HepG2 (cell line): ENCODE data around the gene OTULINL. TPM values are rescaled to one million over a fixed set of nuclear protein-coding genes. Genes with fewer than 3 reads are reported as not detected.

Experiments used
- ATAC-seq: fragments of 200-7000 bp; cut with Tn5 transposase; 3 replicates; pipeline ENCODE4 v1.9.1; 2020; ENCODE audit warnings: mild to moderate bottlenecking, moderate library complexity
- BruUV-seq: library from RNA; stranded (reverse); fragments of 400-500 nt; replicated peaks from 2 replicates; lab custom pipeline; 2021; lab: Mats Ljungman, UMichigan
- CTCF ChIA-PET: fragments of 300-600 bp; formaldehyde crosslinking; extraction: SDS; loops from one replicate; lab custom pipeline; 2021; ENCODE audit warnings: low total read pairs, inconsistent platforms, low intra/inter-chr PET ratio; lab: Yijun Ruan, JAX
- POLR2A ChIA-PET: fragments of 350-600 bp; sonication (Branson Sonifier 250); formaldehyde crosslinking; loops from one replicate; lab custom pipeline; 2020; ENCODE audit warnings: antibody characterized with exemption, inconsistent platforms; lab: Yijun Ruan, JAX
- DNase-seq: peaks from one replicate; pipeline ENCODE4 v3.0.0-alpha.2; 2015; ENCODE audit warnings: low spot score
- FAIRE-seq: peaks from 3 replicates; lab custom pipeline; 2011; peaks lifted over from hg19 to GRCh38; lab: Jason Lieb, UNC
- H2AFZ ChIP-seq: one replicate; pipeline ENCODE4 v1.6.1; 2011; ENCODE audit warnings: low read length, inconsistent platforms
- H3K27ac ChIP-seq: fragments of 300-600 bp; 3 replicates; pipeline ENCODE4 v1.8.0; 2011; ENCODE audit warnings: mixed run types, mild to moderate bottlenecking, mixed read lengths, low read length, inconsistent platforms; ENCODE audit not compliant: insufficient read depth; ENCODE audit errors: extremely low read length
- H3K27me3 ChIP-seq, 2 experiments: fragments of 200-600 bp in 1 of 2; 2 replicates in 1 of 2; 3 replicates in 1 of 2; pipeline versions ENCODE4 v1.6.0 to v1.8.0; 2011; ENCODE audit warnings: low read length in 2 of 2, mild to moderate bottlenecking in 2 of 2, moderate library complexity in 2 of 2, inconsistent platforms in 1 of 2; ENCODE audit not compliant: insufficient read depth in 2 of 2, control insufficient read depth in 1 of 2
- H3K36me3 ChIP-seq, 2 experiments: fragments of 200-600 bp in 1 of 2; replicated peaks in 1 of 2; 2 replicates in 1 of 2; 3 replicates in 1 of 2; pipeline versions ENCODE4 v1.5.1 to v1.8.0; 2011; ENCODE audit warnings: low read length in 2 of 2, inconsistent platforms in 1 of 2; ENCODE audit not compliant: insufficient read depth in 2 of 2, control insufficient read depth in 1 of 2
- H3K4me1 ChIP-seq: 2 replicates; pipeline ENCODE4 v1.5.1; 2012; ENCODE audit warnings: low read length, inconsistent platforms; ENCODE audit not compliant: insufficient read depth
- H3K4me2 ChIP-seq: 2 replicates; pipeline ENCODE4 v1.6.0; 2011; ENCODE audit warnings: low read depth, low read length, inconsistent platforms
- H3K4me3 ChIP-seq, 3 experiments: fragments of 200-600 bp in 1 of 3; sonication (generic), shearing (Covaris generic) in 1 of 3; replicated peaks in 1 of 3; 2 replicates each; pipeline ENCODE4 v1.5.1; 2011 to 2016; ENCODE audit warnings: low read length in 3 of 3, inconsistent platforms in 2 of 3, low read depth in 2 of 3, mild to moderate bottlenecking in 2 of 3, control low read depth in 1 of 3, mixed read lengths in 1 of 3; ENCODE audit not compliant: insufficient read depth in 1 of 3
- H3K79me2 ChIP-seq: one replicate; pipeline ENCODE4 v1.6.1; 2011; ENCODE audit warnings: low read length, inconsistent platforms; ENCODE audit not compliant: insufficient read depth
- H3K9ac ChIP-seq: 2 replicates; pipeline ENCODE4 v1.6.0; 2011; ENCODE audit warnings: mild to moderate bottlenecking, low read depth, low read length, inconsistent platforms; ENCODE audit not compliant: insufficient read depth
- H3K9me3 ChIP-seq: 2 replicates; pipeline ENCODE4 v1.5.1; 2012; ENCODE audit warnings: mild to moderate bottlenecking, low read length
- H4K20me1 ChIP-seq: 2 replicates; pipeline ENCODE4 v1.6.0; 2011; ENCODE audit warnings: inconsistent platforms, mild to moderate bottlenecking, low read length, moderate library complexity; ENCODE audit not compliant: insufficient read depth
- DRAP1 ChIP-seq: IDR thresholded peaks from 2 replicates; pipeline ENCODE4 v1.6.1; 2016; ENCODE audit warnings: missing genetic modification reagents, missing compliant biosample characterization
- HNF4A ChIP-seq: sonication (generic); formaldehyde crosslinking; IDR thresholded peaks from 2 replicates; pipeline ENCODE4 v1.4.0; 2020; ENCODE audit warnings: missing genetic modification reagents
- KLF11 ChIP-seq: IDR thresholded peaks from 2 replicates; pipeline ENCODE4 v1.6.1; 2016; ENCODE audit warnings: missing compliant biosample characterization
- MXD4 ChIP-seq: IDR thresholded peaks from 2 replicates; pipeline ENCODE4 v1.6.1; 2016; ENCODE audit warnings: mild to moderate bottlenecking, missing biosample characterization, missing genetic modification reagents
- PAF1 ChIP-seq: IDR thresholded peaks from 2 replicates; pipeline ENCODE4 v1.6.1; 2016; ENCODE audit warnings: missing genetic modification reagents, missing compliant biosample characterization
- PCBP1 ChIP-seq: fragments of 200-400 bp; formaldehyde crosslinking; IDR thresholded peaks from 2 replicates; pipeline ENCODE4 v1.6.1; 2017; ENCODE audit warnings: mild to moderate bottlenecking, low read depth, low read length, borderline replicate concordance
- SNAI1 ChIP-seq: sonication (generic); formaldehyde crosslinking; IDR thresholded peaks from 2 replicates; pipeline ENCODE4 v1.5.0; 2020; ENCODE audit warnings: mild to moderate bottlenecking, missing genetic modification reagents, borderline replicate concordance
- SP4 ChIP-seq: sonication (generic); formaldehyde crosslinking; IDR thresholded peaks from 2 replicates; pipeline ENCODE4 v1.8.1; 2023; ENCODE audit warnings: mild to moderate bottlenecking, missing genetic modification reagents
- TAF15 ChIP-seq: fragments of 200-400 bp; formaldehyde crosslinking; IDR thresholded peaks from one replicate; pipeline ENCODE4 v1.6.1; 2018; ENCODE audit warnings: mild to moderate bottlenecking, low read depth, low read length; ENCODE audit not compliant: poor library complexity, severe bottlenecking
- ZBTB14 ChIP-seq: sonication (generic); formaldehyde crosslinking; IDR thresholded peaks from 2 replicates; pipeline ENCODE4 v1.4.0; 2020; ENCODE audit warnings: missing genetic modification reagents
- ZNF619 ChIP-seq: sonication (generic); formaldehyde crosslinking; IDR thresholded peaks from 2 replicates; pipeline ENCODE4 v1.4.0; 2020; ENCODE audit warnings: mild to moderate bottlenecking, missing genetic modification reagents
- ZNF703 ChIP-seq: sonication (generic); formaldehyde crosslinking; IDR thresholded peaks from 2 replicates; pipeline ENCODE4 v1.5.1; 2020; ENCODE audit warnings: missing genetic modification reagents, mild to moderate bottlenecking, moderate library complexity, borderline replicate concordance
- ZNF775 ChIP-seq: sonication (generic); formaldehyde crosslinking; IDR thresholded peaks from 2 replicates; pipeline ENCODE4 v1.4.0; 2020; ENCODE audit warnings: missing genetic modification reagents, mild to moderate bottlenecking, moderate library complexity, borderline replicate concordance
- WGBS: methylation state at CpG from one replicate; pipeline ENCODE4 v1.1.6; 2017; ENCODE audit warnings: low lambda C conversion rate; 5-methylcytosine and 5-hydroxymethylcytosine counted together
- in situ Hi-C: cut with HindIII; loops from 2 replicates; pipeline ENCODE4 v1.10.0; 2017; ENCODE audit warnings: low pct_unique_long_range_greater_than_20kb; ENCODE audit not compliant: extremely low pct_ligation_motif_present
- intact Hi-C: fragments of 100-400 bp; cut with micrococcal nuclease; formaldehyde crosslinking; loops from one replicate; pipeline ENCODE4 v1.10.0; 2022; ENCODE audit not compliant: unreplicated experiment
- polyA plus RNA-seq, 8 experiments: library from polyadenylated mRNA; depleted of rRNA in 3 of 8; stranded (reverse) in 7 of 8; unstranded in 1 of 8; fragments of >200 nt; fragmentation: Illumina TruSeq in 4 of 8; extraction: Trizol in 4 of 8; gene quantifications; 2 replicates each; pipeline versions ENCODE4 v1.2.1 to v1.2.3, GENCODE V29; 2011 to 2016; ENCODE audit warnings: low read depth in 4 of 8, missing spikeins in 1 of 8, mixed read lengths in 1 of 8; ENCODE audit not compliant: insufficient read depth in 1 of 8
- total RNA-seq, 5 experiments: library from RNA; depleted of rRNA; stranded (reverse); fragments of >200 nt; fragmentation: Illumina TruSeq; extraction: Trizol; gene quantifications; 2 replicates each; pipeline ENCODE4 v1.2.3, GENCODE V29; 2016; ENCODE audit warnings: low read depth in 1 of 5

Gene OTULINL
- total and polyA plus RNA-seq, 2 of the 13 experiments (the other 11 are each of a cell fraction or from before 2014, with no cell fraction given), result 0.04 to 0.40 TPM

GRCh38 chr5:14569948-14570691 is 11.5 kb upstream of the OTULINL start (continued):
- no peak for TF ChIP-seq ZNF619 (CRISPR knock-in tag)
- TF ChIP-seq HNF4A (CRISPR knock-in tag), result 0 out of 2 replicates have a peak, but pooled peaks have one; percentile 12
- TF ChIP-seq PCBP1, result no peak
- no peak for TF ChIP-seq MXD4 (CRISPR knock-in tag)
- 0 out of 2 replicates have a peak, but pooled peaks have one; percentile 30 for TF ChIP-seq SP4
- TF ChIP-seq ZNF775 (CRISPR knock-in tag), result no peak
- TF ChIP-seq ZNF703 (CRISPR knock-in tag), result no peak
- TF ChIP-seq SNAI1, result no peak
- TF ChIP-seq ZBTB14, result no peak
- peak; percentile 24; the same call in 1 of the 2 replicates for TF ChIP-seq DRAP1 (CRISPR knock-in tag)
- TF ChIP-seq KLF11, result no peak

DNA sequence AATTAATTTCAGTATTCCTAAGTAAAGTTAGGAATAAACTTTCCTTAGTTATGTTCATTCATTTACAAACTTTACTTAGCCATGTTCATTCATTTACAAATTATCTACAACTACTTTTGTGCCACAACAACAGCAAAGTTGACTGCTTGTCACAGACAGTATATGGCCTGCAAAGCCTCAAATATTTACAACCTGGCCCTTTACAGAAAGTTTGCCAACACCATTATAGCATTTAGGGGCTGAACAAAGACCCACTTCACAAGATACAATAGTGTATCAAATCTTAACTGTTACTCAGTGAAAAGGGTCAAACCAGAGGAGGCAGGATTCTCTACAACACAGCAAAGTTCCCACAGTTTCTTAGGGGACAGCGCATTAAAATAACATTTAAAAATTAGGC is 9.7 kb upstream of the OTULINL start:
- Histone ChIP-seq H3K9ac (no peak overlapping the region), H3K36me3 (no peaks in the 10 kb centered on the region), H3K79me2 (no peaks in the 10 kb centered on the region), H3K4me1 (peaks cover 16% of the 10 kb centered on the region), H3K9me3 (no peaks in the 10 kb centered on the region), H2AFZ (no peak overlapping the region), H3K4me2 (no peak overlapping the region), H3K27ac (no peak overlapping the region), H3K27me3 (peaks cover 1 to 10% of the 10 kb centered on the region in 2 experiments; a peak in 2 of 5 replicates), H4K20me1 (0 out of 2 replicates have a peak, but pooled peaks cover 3% of the 10 kb centered on the region), H3K4me3 (no peak overlapping the region)
- WGBS, result 96% methylated on average over 1 of the region's 1 CpG
- POLR2A ChIA-PET, result no interaction called here
- intact Hi-C loops (no loop called here), in situ Hi-C loops (no loop called here)
- BruUV-seq, result no TSS peak
- FAIRE-seq, result no peak
- TF ChIP-seq PAF1 (CRISPR knock-in tag), result no peak
- no peak for TF ChIP-seq TAF15
- CTCF ChIA-PET, result no interaction called here
- ATAC-seq, result no peak
- DNase-seq, result no peak
